ENCODE data around the gene LYPD1. TPM values are rescaled to one million over a fixed set of nuclear protein-coding genes. Genes with fewer than 3 reads are reported as not detected.

Gene LYPD1
- total RNA-seq, 1 donor from 2014 or later, result not detected

DNA sequence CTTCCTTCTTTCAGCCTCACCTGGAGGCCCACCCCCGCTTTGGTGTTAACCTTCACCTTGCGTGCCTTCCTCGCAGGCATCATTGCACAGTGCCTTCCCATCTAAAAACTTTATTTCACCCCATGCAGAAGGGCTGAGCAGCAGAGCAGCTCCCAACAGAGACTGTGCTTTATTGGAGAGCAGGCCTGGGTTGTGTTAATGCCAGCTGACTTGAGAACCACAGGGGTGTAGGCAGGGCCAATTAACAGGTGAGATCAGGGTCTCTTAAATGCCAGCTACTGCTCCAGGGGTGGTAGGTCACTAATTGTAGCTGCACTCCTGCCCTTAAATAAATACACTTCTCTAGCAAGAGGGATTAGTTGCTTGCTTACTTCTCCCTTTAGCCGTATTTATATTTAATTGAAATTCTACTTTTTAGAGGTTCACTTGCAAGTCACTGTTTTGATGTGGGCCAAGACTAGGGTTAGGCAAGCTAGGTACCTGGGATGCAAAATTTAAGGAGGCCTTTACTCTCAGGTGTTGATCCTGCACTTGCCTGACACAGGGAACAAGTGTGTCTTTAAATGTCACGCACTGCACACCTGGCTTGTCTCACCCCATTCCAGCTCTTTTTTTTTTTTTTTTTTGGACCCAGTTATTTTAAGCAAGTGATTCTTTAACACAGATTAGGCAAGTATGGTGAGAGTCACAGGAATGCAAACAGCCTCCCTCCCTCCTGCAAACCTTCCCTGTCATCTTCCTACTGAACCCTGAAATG, 54.5 kb downstream of the LYPD1 start:
- H3K27me3 ChIP-seq, result no peaks in the 10 kb centered on the region
- no peaks in the 10 kb centered on the region for H3K9me3 ChIP-seq
- H3K27ac ChIP-seq, result no peak overlapping the region
- DNase-seq (ENCODE audit: low spot score in 2 of 2), result no peak
- intact Hi-C loops (cut with DNase I), result no loop called here
- H3K36me3 ChIP-seq, result no peaks in the 10 kb centered on the region
- TF ChIP-seq, protein P1, sequence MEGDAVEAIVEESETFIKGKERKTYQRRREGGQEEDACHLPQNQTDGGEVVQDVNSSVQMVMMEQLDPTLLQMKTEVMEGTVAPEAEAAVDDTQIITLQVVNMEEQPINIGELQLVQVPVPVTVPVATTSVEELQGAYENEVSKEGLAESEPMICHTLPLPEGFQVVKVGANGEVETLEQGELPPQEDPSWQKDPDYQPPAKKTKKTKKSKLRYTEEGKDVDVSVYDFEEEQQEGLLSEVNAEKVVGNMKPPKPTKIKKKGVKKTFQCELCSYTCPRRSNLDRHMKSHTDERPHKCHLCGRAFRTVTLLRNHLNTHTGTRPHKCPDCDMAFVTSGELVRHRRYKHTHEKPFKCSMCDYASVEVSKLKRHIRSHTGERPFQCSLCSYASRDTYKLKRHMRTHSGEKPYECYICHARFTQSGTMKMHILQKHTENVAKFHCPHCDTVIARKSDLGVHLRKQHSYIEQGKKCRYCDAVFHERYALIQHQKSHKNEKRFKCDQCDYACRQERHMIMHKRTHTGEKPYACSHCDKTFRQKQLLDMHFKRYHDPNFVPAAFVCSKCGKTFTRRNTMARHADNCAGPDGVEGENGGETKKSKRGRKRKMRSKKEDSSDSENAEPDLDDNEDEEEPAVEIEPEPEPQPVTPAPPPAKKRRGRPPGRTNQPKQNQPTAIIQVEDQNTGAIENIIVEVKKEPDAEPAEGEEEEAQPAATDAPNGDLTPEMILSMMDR (IDR thresholded peaks at IDR 0.05), result no peak
- no peak overlapping the region for H3K4me3 ChIP-seq
- H3K4me1 ChIP-seq, result no peaks in the 10 kb centered on the region

DNA sequence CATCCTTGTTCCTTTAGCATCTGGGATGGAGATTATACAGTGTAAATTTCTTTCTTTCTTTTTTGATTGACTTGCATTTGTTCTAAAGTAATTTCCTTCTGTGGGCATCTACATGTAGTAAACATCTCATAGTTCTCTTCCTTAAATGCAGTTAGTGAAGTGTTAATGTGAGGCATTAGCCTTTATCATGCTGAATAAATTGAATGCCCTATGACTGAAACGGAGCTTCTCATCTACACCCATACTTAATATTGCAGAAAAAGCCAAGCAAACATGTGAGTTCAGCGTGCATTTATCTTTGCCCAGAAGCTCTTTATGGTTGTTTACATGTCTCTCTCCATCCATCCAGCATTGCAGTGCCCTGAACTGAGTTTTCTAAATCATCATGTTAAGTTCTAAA, 58.3 kb downstream of the LYPD1 start:
- TF ChIP-seq, protein P1 (IDR thresholded peaks at IDR 0.05), result no peak
- Histone ChIP-seq H3K27ac (no peak overlapping the region), H3K27me3 (no peaks in the 10 kb centered on the region), H3K4me3 (no peak overlapping the region), H3K4me1 (no peaks in the 10 kb centered on the region), H3K36me3 (no peaks in the 10 kb centered on the region), H3K9me3 (no peaks in the 10 kb centered on the region)
- intact Hi-C loops (cut with DNase I), result no loop called here
- no peak for DNase-seq (ENCODE audit: low spot score in 2 of 2)

DNA sequence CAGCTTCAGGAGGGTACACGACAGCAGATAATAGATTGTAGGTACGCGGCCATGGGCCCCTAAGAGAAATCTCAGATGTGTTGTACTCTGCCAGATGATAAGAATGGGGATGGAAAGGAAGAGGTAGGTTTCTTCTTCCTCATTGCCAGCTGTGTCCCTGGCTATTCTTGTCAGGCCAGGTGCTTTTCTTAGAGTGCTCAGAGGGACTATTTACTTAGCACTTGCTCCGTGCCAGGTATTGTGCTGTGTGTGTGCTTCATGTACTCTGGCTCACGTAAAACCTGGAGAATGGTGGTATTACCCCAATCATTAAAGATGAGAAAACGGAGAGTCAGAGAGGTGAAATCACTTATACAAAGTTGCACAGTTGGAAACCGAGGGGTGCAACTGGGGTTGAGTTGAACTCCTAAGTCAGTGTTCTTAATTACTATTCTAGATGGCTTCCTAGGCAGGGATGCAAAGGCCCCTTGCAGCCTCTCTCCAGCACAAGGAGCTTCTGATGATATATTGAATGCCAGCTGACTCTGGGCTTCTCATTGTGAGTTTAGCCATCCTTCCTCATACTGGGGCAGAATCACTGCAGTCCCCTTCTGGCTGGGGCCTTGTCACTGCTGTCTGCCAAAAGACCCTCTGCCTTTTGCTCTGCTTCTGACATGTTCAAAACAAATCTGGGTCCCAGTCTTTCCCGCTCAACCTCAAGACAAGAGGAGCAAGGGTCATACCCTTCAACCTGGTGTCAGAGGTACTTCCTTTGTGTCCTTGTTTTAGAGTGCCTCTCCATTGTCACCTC, 60.7 kb downstream of the LYPD1 start:
- Histone ChIP-seq H3K4me3 (no peak overlapping the region), H3K36me3 (no peaks in the 10 kb centered on the region), H3K27ac (no peak overlapping the region), H3K4me1 (no peaks in the 10 kb centered on the region), H3K27me3 (no peaks in the 10 kb centered on the region), H3K9me3 (no peaks in the 10 kb centered on the region)
- DNase-seq (ENCODE audit: low spot score in 2 of 2), result no peak
- intact Hi-C loops (cut with DNase I), result no loop called here
- TF ChIP-seq, protein P1 (IDR thresholded peaks at IDR 0.05), result no peak

DNA sequence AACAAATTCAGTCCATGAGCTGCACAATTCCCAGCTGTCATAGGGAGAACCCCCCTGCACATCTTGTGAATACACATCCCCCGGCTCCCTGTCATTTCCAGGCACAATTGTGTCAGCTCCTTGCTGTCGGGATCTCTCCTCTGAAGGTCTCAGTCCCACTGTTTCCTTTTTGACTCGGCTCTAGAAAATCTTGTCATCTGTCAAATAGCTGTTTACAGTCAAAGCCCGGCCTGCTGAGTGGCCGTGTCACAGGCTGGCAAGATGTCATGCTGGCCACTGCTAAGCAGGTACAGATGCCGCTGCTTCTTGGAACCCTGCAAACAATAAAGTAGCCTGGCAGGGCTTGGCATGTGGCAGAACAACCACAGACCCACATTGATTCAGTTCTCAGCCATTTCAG, 61.7 kb downstream of the LYPD1 start:
- no peak overlapping the region for H3K27ac ChIP-seq
- no peaks in the 10 kb centered on the region for H3K4me1 ChIP-seq
- no peaks in the 10 kb centered on the region for H3K9me3 ChIP-seq
- DNase-seq (ENCODE audit: low spot score in 2 of 2), result no peak
- H3K36me3 ChIP-seq, result no peaks in the 10 kb centered on the region
- no peak overlapping the region for H3K4me3 ChIP-seq
- intact Hi-C loops (cut with DNase I), result no loop called here
- H3K27me3 ChIP-seq, result no peaks in the 10 kb centered on the region
- TF ChIP-seq, protein P1 (IDR thresholded peaks at IDR 0.05), result no peak

DNA sequence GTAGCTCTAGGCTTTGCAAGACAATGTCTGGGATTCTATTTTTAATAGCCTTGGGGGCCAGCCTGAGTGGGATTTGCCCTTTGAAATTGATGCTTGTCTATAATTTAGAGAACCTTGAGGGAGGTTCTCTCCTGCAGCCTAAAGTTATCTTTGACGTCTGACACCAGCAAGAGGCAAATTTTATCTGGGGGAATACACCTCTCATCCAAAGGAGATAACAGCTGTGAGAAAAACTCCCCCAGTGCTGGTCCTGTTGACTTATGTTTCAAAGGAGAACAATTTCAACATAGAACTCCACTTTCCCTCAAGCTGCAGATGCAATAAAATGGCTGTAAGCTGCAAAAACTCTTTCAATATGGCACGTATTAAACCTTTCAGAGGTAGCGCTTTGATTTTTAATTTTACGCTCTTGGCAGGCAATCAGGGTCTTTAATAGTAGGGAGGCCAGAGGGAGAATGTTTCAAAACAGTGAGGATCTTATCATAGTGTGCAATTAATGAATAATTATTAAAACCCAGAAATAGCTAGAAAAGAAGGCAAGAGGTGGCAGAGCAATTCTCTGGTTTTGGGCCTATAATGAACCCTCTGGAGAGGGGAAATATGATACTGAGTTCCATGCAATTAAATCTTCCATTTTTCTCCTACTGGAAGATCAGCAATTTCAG, 62.4 kb downstream of the LYPD1 start:
- Histone ChIP-seq H3K27ac (no peak overlapping the region), H3K36me3 (no peaks in the 10 kb centered on the region), H3K9me3 (no peaks in the 10 kb centered on the region), H3K4me1 (no peaks in the 10 kb centered on the region), H3K27me3 (no peaks in the 10 kb centered on the region), H3K4me3 (no peak overlapping the region)
- DNase-seq (ENCODE audit: low spot score in 2 of 2), result no peak
- TF ChIP-seq, protein P1 (IDR thresholded peaks at IDR 0.05), result no peak
- intact Hi-C loops (cut with DNase I), result no loop called here

Data from ascending aorta (tissue), 2 donors.